NAMALWA (cell line): ENCODE measurements around the gene HEXIM1.

Experiments used
- DNase-seq: peaks from one replicate; pipeline ENCODE4 v3.0.0-alpha.2; 2015; ENCODE audit warnings: low spot score

HEXIM1 gene

DNA sequence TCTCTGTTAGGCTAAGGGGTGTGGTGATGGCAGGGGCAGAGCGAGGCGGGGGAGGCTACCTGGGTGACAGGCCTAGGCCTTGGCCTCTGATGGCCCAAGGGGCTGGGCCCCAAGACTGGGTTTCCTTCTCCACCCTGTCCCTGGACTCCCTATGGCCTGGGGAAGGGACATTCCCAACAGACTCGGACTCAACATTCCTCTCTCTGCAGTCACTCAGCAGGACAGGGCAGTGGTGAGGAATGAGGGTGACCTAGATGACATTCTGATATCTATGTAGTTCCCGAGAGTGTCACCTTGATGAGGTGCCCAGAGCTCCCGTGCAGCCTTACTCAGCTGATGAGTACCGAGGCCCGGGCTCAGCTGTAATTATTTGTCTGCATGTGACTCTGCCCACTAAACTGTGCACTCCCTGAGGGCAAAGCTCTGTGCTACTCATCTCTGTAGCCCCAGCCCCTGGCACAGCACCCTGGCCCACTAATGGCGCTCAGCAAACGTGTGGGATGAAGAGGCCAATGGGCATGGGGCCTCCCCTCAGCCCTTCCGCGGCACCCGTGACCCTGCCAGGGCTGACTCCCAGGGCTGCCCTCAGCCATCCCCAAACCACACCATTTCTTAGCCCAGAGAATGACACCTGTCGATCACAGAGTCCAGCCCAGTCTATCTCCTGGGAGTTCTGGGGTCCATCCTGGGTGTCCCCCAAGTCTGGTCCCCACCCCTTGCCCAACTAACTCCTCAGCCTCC is 18.2 kb upstream of the HEXIM1 start:
- DNase-seq: no peak

DNA sequence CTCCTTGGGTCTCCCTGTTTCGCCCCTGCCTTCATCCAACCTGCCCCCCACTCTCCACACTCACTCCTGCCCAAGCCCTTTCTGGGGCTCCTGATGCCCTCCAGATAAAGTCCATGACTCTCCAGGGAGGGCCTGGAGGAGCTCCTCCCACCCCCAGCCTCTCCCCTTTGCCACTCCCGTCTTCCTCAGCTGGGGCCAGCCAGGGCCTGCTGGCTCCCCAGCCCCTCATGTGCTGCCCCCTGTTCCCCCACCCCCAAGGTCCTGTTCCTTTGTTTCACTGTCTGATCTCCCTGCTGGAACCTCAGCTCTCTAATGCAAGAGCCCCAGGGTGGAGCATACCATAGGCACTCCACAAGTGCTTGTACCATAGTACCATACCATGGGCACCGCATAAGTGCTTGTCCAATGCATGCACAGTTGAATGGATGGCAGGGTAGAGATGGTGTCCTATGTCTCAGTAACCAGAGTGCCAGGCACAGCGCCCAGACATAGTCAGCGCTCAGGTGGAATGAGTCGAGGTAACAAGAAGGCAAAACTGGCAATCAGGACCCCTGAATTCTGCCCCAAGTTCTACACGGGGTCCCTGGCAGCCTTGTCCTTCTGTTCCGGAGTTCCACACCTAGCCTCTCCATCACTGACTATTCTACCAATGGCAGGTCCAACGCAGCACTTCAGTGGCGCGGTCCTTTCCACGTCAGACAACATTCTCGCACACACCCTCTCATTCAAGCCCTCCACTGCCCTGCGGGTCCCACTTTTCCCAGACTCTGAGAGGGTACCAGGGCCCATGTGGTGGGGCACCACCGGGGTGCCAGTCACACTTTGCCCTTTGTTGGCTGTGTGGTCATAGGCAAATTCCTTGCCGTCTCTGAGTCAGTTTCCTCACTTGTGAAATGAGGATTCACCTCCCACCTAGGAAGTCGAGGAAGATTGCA is 17.3 kb upstream of the HEXIM1 start:
- no peak for DNase-seq

DNA sequence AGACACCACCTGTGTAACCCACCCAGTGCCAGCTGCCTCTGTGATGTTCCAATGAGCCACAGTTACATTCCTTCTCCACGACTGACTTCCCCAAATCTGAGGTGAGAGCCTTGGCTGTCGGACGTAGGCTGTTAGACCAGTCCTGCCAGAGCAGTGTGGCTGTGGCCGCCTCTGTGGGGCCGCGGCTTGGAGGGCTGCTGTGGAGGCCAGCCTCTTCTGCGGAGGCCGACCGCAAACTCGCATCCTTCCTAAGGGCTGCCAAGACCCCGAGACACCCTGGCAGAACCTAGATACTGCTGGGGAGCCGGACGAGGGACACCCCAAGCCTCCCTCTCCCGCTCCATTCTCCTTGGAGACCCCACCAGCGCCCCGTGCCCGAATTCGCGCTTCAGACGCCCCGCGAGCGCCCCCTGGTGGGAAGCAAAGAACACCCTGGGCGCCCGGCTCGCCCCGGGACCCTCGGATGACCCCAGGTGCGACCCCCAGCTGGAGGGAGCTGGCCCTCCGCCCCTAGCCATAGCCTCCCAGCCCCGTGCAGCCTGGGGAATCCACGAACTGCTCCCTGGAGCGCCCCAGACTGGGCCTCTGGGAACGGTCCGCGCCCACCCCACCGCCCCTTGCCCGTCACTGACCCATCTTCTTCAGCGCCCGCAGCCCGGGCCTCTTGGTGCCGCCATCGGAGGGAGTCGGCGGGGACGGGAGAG is 16.5 kb upstream of the HEXIM1 start:
- peak; percentile 62 for DNase-seq

DNA sequence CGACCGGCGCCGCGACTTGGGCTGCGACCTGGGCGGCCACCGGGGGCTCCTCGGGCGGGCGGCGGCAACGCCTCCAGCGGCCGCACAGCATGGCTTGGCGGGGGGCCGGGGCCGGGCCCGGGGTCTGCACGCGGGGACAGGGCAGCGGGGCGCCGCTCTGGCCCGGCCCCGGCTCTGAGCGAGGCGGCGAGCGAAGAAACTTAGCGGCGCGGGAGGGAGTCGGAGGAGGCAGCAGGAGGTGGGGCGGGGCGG is 16.0 kb upstream of the HEXIM1 start, which contains the start of gene PLCD3:
Gene PLCD3 (minus strand): TSS at position 196 of the 252 bp plus-strand sequence. CDS start 105 bp downstream, at position 91.
- DNase-seq: no peak

DNA sequence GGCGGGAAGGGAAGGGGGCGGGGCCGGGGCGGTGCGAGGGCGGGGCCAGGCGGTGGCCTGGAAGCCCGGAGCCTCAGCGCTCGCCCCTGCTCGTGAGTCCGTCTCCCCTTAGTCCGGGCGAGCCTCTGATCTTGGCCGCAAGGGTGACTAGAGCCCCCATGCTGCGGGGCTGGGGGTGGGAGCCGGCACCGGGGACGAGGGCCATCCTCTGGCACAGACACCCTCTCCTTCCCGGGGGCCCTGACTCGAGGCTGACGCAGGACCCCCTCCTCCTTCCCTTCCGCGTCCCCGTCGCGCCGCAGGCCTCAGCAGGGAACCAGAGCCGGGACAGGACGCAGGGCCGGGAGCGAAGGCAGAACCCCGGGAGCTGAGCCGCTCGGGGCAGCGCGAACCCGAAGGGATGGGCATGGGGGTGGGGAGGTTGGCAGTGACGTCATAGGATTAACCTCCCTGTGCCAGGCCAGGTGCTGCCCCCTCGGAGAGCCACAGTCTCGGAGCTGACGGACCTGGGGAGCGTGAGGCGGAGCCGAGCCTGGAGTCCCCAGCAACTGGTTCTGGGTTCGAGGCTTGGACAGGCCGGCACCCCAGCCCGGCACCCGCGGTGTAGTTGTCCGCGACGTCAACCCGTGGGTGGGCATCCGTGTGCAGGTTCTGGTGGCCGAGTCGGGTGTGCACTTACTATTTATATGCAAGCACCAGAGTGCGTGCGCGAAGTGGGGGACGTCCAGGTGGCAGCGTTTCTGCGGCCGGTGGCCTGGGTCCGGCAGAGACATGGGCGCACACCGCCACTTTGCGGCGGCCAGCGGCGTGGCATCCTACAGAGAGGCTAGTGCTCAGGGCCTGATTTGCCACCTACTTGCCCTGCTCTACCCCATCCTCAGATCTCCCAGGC is 15.5 kb upstream of the HEXIM1 start:
- peak; percentile 80 for DNase-seq

DNA sequence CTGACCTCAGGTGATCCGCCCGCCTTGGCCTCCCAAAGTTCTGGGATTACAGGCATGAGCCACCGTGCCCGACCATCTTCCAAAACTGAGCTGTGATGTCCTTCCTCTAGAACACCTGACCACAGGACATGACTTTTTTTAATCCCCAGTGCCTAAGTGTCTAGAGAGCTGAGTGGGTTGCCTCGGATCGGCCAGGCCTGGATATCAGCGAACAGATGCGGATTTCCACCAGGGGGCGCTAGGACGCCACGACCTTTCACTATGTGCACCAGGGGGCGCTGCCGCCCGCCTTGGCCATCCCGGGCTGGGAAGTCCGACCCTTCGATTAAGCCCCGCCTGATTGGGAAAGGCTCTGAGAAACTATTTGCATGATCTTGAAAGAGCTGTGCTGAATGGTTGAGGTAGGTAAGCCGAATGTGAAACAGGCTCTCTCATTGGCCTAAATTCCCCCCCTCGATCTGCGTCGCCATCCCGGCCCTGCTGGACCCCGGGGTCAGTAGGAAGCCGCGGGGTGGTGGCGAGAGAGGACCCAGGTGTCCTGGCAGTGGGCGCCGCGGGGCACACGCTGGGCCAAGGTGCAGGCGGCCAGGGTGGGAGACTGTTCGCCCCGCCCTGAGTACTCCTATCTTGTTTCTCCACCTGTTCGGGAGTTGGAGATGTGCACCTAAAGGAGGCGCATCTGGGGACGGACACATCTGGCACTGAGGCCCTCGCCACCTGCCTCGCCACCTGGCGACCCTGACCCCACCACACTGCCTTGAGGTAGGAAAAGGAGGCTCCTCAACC is 12.9 kb upstream of the HEXIM1 start, which contains the start of gene ACBD4:
Gene ACBD4 (plus strand): TSS at position 496 of the 786 bp plus-strand sequence. CDS start 458 bp downstream, outside the sequence.
- peak; percentile 98 for DNase-seq

DNA sequence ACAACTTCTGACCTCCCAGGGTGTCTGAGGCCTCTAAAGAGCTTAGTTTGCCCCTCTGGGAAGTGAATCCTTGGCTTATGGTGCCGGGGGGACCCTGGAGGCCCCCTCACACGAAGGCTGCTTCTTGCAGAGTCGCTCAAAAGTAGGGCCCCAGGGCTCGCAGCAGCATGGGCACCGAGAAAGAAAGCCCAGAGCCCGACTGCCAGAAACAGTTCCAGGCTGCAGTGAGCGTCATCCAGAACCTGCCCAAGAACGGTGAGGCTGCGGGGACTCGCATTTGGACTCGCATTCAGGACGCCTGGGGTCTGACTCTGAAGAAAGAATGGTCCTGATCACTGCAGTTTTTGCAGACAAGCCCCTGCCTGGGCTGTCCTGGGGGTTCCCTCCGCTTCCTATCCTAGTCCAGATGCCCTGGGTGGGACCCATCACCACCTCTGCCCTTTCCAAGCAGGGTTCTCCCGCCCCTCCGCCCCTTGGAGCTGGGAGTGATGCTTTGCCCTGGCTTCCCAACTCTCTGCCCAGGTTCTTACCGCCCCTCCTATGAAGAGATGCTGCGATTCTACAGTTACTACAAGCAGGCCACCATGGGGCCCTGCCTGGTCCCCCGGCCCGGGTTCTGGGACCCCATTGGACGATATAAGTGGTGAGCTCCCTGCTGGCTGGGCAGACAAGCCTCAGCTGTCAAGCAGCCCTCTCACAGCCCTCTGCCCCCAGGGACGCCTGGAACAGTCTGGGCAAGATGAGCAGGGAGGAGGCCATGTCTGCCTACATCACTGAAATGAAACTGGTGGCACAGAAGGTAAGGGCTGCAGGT is 12.1 kb upstream of the HEXIM1 start:
- no peak for DNase-seq

DNA sequence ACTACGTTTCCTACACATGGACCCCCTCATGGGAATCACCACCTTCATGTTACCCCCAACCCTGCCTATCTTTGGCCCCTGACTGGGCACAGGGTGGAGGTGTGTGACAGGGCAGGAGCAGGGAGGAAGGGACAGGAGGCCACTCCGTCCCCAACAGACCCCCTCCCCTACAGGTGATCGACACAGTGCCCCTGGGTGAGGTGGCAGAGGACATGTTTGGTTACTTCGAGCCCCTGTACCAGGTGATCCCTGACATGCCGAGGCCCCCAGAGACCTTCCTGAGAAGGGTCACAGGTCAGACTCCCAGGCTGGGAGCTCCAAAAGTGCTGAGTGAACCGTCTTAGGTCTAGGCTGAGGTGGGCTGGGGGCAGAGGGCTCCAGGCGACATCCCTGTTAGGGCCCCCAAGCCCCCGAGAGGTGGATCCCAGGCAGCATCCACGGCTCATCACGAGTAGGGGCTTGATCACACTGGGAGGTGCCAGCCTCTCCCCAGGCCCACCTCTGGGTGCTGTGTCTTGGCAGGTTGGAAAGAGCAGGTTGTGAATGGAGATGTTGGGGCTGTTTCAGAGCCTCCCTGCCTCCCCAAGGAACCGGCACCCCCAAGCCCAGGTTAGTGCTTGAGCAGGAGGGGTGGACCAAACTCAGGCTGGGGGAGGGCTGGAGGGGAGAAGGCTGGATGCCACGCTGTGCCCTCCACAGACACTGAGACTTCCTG is 11.3 kb upstream of the HEXIM1 start:
- DNase-seq: no peak

DNA sequence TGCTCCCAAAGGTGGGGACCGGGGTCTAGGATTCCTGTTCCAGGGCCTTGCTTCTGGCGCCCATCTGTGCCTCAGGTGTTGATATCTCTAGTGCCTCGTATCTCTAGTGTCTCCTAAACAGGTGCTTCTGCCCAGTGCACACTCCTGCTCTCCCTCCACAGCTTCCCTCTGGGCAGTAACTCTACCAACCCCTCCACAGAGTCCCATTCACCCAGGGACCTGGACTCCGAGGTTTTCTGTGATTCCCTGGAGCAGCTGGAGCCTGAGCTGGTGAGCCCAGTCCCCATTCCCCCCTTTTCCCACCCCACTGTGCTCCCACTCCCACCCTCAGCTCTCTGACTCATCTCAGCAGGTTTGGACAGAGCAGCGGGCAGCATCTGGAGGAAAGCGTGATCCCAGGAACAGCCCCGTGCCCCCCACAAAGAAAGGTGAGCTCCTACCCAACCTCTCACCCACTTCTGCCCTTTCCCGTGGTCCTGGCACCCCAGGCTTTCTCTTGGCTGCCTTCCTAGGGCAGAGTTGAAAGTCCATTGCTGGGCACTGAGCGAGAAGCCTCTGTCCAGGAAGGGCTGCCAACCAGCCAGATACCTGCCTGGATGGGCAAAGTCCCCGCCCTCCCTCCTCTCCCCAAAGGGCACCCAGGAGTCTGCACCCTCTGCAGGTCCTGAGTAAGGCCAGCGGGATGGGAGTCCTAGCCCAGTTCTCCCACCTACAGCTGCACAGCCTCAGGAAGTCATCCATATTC is 10.5 kb upstream of the HEXIM1 start:
- no peak for DNase-seq

DNA sequence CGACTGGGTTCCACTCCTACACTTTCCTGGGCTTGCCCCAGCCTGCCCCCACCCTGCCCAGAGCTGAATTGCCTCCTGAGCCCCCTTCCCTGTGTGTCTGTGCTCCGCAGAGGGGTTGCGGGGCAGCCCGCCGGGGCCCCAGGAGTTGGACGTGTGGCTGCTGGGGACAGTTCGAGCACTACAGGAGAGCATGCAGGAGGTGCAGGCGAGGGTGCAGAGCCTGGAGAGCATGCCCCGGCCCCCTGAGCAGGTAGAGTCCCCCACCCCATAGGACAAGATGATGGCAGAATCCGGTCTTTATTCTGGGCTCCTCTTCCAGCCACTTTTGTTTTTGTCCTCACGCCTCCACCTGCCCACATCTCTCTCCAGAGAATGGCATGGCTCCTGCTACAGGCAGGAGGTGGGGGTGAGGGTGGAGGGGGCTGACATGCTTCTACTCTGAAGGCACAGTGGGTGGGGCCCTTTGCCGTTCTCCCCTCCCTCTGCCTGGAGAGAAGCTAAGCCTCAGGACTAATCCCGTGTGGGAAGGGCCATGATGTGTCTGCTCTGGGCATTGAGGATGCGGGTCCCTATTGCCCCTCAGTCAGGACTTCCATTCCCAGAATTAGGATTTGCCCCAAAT is 9.3 kb upstream of the HEXIM1 start:
- no peak for DNase-seq

DNA sequence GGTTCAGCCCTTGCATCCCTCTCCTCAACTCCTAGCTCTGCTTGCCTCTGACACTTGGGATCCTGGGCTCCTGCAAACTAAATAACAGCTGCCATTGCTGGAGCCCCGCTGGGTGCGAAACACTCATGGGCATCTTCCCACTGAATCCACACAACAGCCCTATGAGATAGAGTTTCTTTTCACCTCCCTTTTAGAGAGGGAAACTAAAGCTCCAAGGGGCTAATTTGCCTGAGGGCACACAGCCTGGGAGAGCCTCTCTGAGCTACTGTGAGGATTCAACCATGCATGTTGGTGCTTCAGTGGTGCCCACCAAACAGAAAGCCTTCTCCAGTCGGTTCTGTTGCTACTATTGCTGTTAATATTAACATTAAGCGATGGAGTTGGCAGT is 8.7 kb upstream of the HEXIM1 start:
- no peak for DNase-seq

DNA sequence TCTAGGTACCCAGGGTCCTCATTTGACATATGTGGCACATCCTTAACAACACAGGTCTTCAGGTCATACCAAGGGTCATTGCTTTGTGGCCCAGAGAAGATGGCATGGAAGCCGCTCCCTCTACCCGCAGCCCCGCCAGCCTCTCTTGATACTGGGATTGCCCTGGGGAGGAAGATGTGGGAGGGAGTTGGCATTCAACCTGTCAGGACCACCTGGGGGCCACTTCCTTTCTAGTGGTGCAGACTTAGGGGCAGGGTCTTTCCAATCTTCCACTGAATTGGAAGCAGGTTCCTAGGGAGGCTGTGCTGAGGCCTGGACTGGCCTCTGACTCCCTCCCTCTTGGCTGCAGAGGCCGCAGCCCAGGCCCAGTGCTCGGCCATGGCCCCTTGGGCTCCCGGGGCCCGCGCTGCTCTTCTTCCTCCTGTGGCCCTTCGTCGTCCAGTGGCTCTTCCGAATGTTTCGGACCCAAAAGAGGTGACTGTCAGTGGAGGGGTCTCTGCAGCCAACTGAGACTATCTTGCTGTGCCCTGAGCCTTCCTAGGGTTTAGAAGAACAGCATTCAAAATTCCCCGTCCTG is 5.1 kb upstream of the HEXIM1 start:
- no peak for DNase-seq

DNA sequence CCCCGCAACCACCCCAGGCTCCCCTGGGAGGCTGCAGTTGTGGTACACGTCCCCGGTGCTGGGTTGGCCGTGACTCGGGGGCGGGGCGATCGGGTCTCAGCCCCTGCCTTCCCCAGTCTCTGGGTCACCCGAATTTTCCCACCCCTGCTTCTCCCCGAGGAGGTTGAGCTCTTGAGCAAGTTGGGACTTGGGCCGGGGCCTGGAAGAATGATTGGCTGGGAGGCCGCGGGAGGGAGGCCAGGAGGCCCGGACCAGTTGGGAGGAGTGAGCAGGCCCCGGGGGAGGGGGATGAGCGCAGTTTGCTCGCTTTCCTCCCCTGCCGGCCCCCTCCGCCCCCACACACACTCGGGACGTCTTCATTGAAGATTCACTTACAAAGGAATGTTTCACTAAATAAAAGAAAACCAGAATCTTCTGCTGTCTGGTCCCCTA is 4.5 kb upstream of the HEXIM1 start:
- no peak for DNase-seq

DNA sequence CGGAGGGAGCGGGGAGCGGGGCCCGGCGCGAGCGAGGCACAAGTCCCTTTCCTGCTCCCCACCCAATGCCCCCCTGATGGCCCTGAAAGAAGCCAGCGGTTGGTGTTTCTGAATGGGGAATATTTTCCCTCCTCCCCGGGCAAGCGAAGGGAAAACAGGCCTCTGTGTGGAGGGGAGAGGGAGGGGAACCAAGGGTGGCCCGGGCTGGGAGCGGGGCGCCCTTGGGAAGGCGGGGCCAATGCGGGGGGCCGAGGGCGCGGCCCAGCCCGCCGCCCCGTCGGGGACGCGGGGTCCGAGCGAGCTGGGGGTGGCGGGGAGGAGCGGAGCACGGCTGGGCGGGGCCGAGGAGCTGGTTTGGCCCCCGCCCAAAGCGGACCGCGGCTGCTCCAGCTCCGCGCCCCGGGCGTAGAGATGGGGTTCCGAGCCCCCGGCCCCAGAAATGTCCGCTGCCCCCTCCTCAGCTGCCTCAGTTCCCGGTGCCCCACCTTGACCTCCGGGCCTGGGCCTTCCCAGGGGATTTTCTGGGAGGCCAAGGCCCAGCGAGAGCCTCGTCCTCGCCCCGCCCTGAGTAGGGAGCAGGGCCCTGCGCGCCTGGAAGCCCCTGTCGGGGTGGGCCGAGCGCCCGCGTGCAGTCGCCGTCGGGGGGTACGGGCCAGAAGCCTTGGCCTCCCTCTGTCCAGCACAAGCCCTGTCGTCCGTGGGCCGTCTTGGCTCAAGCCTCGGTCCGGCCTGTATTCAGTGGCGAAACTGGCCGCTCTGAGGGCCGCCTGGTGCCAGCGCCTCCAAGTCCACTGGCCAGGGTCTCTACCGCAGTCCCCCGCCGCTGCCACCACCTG is 3.9 kb upstream of the HEXIM1 start:
- DNase-seq: no peak

DNA sequence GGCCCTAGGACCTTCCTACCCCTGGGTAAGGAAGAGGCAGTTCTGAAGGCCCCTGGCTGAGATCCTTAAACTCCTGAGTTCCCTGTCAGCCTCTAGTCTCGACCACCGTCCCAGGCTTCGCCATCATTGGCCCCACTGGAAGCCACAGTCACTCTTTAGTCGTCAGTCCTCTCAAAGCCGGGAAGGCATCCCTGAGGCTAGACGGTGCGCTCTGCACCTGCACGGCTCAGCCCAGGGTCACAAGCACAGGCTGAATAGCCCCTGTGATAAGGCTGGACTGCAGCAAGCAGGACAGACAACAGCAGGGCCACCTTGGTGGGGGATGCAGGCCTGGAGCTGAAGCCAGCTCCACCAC is 3.3 kb upstream of the HEXIM1 start:
- no peak for DNase-seq

DNA sequence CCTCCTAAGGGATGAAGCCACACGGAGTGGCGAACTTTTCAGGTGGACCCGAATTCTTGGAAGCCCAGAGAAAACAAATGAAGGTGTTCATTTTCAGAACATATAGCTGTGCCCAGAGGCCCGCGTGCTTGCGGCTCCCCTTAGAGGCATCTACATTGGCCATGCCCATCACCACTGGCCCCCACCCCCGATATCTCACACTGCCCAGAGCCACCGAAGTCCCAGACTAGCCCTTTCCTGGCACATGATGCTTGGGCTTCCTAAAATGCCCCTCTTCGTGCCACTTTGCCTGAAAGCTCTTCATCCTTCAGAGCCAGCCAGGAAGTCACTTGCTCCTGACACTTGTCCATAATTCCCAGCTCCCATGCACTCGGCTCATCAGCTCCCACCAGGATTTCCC is 2.1 kb upstream of the HEXIM1 start:
- no peak for DNase-seq

DNA sequence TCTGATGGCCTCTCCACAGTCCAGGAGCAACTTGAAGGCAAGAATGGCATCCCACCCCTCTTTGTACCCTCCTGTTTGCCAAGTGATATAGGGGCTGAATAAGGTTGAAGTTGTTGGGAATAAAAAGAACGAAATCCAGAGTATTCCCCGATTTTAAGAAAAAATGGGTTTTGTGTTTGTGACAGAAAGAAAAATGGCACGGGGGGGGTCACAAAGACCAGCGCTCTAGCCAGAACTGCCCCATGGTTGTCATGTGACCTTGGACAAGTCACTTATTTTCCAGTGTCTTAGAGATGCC is 1.7 kb upstream of the HEXIM1 start:
- DNase-seq: no peak
